IPS-20b (cell line): ENCODE data around the gene DPY19L2.
"Not testable (repeated sequence)": the region's sequence is repeated elsewhere in the genome, so short reads cannot be mapped to it uniquely, and the experiment has no call there.

ENCODE experiments used
- H3K27ac ChIP-seq: one replicate; pipeline ENCODE4 v1.5.1; 2013; ENCODE audit warnings: low read length
- H3K27me3 ChIP-seq: 2 replicates; pipeline ENCODE4 v1.6.1; 2013; ENCODE audit warnings: mild to moderate bottlenecking, low read length, inconsistent platforms; ENCODE audit not compliant: insufficient read depth
- H3K36me3 ChIP-seq: 2 replicates; pipeline ENCODE4 v1.6.1; 2013; ENCODE audit warnings: low read depth, mild to moderate bottlenecking, inconsistent platforms, low read length, moderate library complexity; ENCODE audit not compliant: insufficient read depth
- H3K4me1 ChIP-seq: 2 replicates; pipeline ENCODE4 v1.6.1; 2013; ENCODE audit warnings: mild to moderate bottlenecking, control low read depth, inconsistent platforms, low read length, moderate library complexity; ENCODE audit not compliant: insufficient read depth
- H3K4me3 ChIP-seq: 2 replicates; pipeline ENCODE4 v1.5.1; 2013; ENCODE audit warnings: mild to moderate bottlenecking, low read length, inconsistent platforms
- H3K9ac ChIP-seq: 2 replicates; pipeline ENCODE4 v1.6.1; 2013; ENCODE audit warnings: low read depth, mild to moderate bottlenecking, inconsistent platforms, low read length, moderate library complexity
- H3K9me3 ChIP-seq: 2 replicates; pipeline ENCODE4 v1.6.1; 2013; ENCODE audit warnings: mild to moderate bottlenecking, low read depth, low read length, inconsistent platforms; ENCODE audit not compliant: insufficient read depth

DPY19L2 gene

DNA sequence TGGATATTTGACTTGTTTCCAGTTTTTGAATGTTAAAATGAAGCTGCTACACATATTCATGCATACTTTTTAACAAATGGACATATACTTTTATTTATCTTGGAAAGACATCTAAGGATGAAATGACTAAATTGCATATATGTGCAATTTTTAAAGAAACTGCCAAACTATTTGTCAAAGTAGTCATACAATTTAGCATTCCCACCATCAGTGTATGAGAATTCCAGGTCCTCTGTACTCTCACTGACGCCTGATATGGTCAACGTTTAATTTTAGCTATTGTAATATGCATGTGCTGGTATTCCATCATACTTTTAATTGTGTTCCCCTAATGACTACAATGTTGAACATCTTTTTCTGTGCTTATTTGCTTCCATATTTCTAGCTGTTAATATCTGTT is 22.5 kb upstream of the DPY19L2 start:
- not testable (repeated sequence) for H3K4me3 ChIP-seq, H3K27me3 ChIP-seq, H3K36me3 ChIP-seq, H3K9me3 ChIP-seq, H3K9ac ChIP-seq, H3K4me1 ChIP-seq, H3K27ac ChIP-seq

DNA sequence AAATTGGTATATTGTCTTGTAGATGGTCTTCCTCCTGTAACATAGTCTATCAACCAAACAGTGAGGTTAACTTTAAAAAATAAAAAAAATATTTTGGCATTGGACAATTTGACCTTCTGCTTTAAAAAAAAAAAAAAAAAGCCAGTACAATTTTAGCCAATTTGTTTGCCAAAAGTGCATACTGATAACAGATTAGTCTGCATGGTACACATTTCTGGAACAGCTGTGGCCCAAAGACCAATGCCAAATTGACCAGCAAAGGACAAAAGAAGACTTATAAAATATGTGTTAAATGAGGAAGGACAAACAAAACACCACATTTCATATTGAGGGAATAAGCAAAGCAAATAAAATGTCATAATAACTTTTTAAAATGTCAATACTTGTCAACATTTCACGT is 20.8 kb upstream of the DPY19L2 start:
- H3K27me3 ChIP-seq, H3K27ac ChIP-seq, H3K4me1 ChIP-seq, H3K9ac ChIP-seq, H3K9me3 ChIP-seq, H3K36me3 ChIP-seq, H3K4me3 ChIP-seq: not testable (repeated sequence)

DNA sequence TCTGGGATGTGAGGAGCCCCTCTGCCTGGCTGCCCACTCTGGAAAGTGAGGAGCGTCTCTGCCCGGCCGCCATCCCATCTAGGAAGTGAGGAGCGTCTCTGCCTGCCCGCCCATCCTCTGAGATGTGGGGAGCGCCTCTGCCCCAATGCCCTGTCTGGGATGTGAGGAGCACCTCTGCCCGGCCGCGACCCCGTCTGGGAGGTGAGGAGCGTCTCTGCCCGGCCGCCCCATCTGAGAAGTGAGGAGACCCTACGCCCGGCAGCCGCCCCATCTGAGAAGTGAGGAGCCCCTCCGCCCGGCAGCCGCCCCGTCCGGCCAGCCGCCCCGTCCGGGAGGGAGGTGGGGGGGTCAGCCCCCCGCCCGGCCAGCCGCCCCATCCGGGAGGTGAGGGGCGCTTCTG is 18.3 kb upstream of the DPY19L2 start:
- not testable (repeated sequence) for H3K9me3 ChIP-seq, H3K27ac ChIP-seq, H3K27me3 ChIP-seq, H3K36me3 ChIP-seq, H3K9ac ChIP-seq, H3K4me3 ChIP-seq, H3K4me1 ChIP-seq

DNA sequence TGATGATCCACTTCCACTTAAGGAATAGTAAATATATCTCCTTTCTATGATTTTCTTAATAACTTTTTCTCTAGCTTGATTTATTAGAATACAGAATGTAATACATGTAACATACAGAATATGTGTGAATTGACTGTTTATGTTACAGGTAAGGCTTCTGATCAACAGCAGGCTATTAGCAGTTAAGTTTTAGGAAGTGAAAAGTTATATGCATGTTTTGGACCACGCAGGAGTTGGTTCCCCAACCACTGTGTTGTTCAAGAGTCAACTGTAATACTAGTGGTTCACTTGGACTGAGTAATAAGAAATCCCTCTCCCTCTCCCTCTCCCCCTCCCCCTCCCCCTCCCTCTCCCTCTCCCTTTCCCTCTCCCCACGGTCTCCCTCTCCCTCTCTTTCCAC is 17.5 kb upstream of the DPY19L2 start:
- not testable (repeated sequence) for H3K4me1 ChIP-seq, H3K27ac ChIP-seq, H3K36me3 ChIP-seq, H3K4me3 ChIP-seq, H3K9me3 ChIP-seq, H3K27me3 ChIP-seq, H3K9ac ChIP-seq

DNA sequence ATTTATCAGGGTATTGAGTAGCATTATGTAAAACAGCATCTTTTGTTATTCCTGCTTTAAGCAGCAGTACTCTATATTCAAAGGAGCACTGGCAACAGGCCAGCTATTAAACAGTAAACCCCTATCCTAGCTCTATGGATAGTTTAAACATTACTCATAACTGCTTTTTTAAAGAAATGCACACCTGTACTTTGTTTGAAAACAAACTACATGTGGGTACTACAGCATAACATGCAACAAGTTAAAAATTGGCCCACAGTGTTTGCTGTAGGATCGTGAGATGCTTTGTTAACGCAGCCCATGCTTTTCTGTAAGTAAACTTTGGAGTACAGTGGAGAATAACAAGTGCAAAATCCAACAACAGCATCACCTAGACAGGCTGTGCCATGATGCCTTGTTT is 14.3 kb upstream of the DPY19L2 start:
- not testable (repeated sequence) for H3K4me3 ChIP-seq, H3K9ac ChIP-seq, H3K4me1 ChIP-seq, H3K27ac ChIP-seq, H3K27me3 ChIP-seq, H3K9me3 ChIP-seq, H3K36me3 ChIP-seq

DNA sequence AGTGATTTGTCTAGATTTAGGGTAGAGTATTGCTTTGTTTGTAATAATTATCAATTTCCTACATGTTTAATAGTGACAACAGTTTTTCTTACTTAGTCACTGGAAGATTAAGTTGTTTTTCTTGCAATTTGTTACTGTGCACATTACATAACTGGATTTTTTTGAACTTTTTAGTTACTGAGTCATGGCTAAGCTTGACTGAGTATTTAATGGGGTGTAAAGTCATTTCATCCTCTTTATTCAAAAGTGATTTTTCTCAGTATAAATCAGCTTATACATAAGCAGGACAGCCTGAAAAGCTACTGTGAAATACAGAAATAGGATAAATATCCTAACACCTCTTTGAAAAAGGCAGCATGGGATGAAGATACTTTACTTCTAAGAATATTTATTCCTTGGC is 12.5 kb upstream of the DPY19L2 start:
- H3K27ac ChIP-seq, H3K9me3 ChIP-seq: not testable (repeated sequence)

DNA sequence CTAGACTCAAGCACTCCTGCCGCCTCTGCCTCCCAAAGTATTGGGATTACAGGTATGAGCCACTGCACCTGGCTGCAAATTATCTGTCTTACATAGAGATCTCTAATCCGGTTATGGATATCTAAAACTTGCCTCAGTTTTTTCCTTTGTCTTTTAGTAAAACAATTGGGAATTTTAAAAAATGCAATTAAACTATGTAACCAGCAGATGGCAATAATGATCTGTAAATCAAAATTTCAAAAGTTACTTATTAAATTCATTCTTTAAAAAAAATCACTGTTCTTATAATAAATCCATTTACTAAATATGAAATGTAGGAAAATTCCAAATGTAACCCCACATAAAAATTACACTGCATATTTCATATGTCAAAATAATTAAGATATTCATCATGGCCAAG is 4.3 kb upstream of the DPY19L2 start:
- not testable (repeated sequence) for H3K4me3 ChIP-seq, H3K27ac ChIP-seq

More for the DNA sequence above, 12.5 kb upstream of the DPY19L2 start:
- not testable (repeated sequence) for H3K4me3 ChIP-seq, H3K4me1 ChIP-seq, H3K9ac ChIP-seq, H3K36me3 ChIP-seq, H3K27me3 ChIP-seq

DNA sequence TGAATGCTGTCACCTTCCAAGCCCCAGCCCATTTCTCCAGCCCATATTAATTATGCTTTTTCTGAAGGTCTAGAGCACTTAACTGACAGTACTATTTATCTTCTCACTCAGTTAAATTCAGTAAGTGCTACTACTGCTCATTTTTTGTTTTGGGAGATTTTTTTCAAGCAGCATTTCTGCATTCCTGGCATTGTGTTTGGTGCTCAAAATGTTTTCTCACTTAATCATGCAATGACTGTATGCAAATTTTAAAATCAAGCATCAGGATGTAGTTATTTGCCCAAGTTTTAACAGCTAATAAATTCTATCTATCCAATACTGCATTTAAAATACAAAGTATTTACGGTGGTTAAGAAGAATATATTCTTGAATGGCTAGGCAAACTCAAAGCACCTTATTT is 1.6 kb upstream of the DPY19L2 start:
- not testable (repeated sequence) for H3K4me1 ChIP-seq, H3K27ac ChIP-seq, H3K9me3 ChIP-seq, H3K36me3 ChIP-seq, H3K4me3 ChIP-seq, H3K9ac ChIP-seq
- H3K27me3 ChIP-seq, result peaks cover 27% of the 10 kb centered on the region

More for the DNA sequence above, 4.3 kb upstream of the DPY19L2 start:
- H3K36me3 ChIP-seq, H3K9ac ChIP-seq, H3K9me3 ChIP-seq, H3K4me1 ChIP-seq: not testable (repeated sequence)
- H3K27me3 ChIP-seq, result peaks cover 22% of the 10 kb centered on the region

DNA sequence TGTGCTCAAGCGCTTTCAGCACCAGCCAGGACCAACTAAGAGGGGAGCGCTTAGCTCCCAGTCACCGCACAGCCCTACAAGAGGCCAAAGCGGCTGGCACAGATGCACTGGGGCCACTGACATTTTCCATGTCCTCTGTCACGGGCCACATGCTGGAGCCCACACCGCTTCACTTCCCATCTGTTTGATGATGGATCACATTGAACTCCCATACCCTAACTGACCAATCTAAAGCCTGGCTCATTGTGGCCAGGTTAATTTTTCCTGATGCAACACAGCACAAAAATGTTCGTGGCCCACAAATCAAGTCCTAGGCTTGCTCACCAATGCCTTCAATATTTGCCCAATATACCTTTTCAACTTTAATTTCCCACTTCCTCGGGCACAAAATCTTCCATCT is 1.1 kb upstream of the DPY19L2 start:
- not testable (repeated sequence) for H3K4me1 ChIP-seq, H3K36me3 ChIP-seq, H3K27ac ChIP-seq, H3K9ac ChIP-seq, H3K9me3 ChIP-seq
- peaks cover 27% of the 10 kb centered on the region for H3K27me3 ChIP-seq
- peak overlapping the region; percentile 77; the same call in 1 of the 2 replicates for H3K4me3 ChIP-seq

DNA sequence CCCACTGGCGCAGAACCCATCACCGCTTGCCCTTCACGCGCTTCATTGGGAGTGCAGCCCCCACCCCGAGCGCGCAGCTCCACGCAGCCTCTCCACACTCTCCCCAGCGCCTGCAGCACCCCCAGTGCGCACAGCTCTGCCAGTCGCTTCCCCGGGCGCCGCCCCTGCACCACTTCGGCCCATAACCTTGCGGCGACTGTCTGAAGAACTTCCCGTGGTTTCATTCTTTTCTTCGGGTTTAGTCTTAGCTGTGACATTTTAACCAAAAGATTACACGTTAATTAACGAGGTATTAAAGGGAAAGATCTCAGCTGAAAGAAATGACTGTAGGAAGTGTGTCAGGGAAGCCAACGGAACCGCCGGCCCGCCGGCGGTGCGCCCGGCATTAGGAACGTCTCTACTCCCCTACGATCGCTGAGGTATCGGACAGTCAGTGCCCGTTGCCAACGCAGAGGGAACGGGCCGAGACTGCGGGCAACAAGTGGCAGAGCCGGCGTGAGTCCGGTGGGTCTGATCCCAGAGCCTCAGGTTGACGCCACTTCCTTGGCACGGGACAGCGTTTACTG is 590 bp upstream of the DPY19L2 start:
- H3K27ac ChIP-seq, H3K36me3 ChIP-seq, H3K4me1 ChIP-seq, H3K9me3 ChIP-seq: not testable (repeated sequence)
- Histone ChIP-seq H3K9ac (peak overlapping the region; percentile 72; the same call in 1 of the 2 replicates), H3K27me3 (peaks cover 27% of the 10 kb centered on the region), H3K4me3 (peak overlapping the region; percentile 77)

DNA sequence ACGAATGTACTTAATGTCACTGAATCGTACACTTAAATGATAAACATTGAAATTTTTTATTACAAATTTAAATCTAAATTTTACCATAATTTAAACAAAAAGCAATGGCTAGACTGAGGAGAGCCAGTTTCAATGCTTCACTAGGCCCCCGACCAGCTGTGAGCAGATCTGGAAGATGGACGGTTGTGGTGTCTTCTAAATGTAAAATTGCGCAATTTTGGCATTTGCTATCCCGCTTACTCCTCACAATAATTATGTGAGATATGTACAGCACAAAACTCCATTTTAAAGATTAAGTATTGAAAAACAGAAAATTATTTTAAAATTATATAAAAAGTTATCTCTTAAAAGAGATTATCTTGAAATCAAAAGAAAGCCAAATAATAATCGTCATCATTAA is 5.3 kb downstream of the DPY19L2 start:
- H3K27ac ChIP-seq, H3K4me1 ChIP-seq, H3K27me3 ChIP-seq, H3K36me3 ChIP-seq, H3K9me3 ChIP-seq, H3K9ac ChIP-seq, H3K4me3 ChIP-seq: not testable (repeated sequence)

DNA sequence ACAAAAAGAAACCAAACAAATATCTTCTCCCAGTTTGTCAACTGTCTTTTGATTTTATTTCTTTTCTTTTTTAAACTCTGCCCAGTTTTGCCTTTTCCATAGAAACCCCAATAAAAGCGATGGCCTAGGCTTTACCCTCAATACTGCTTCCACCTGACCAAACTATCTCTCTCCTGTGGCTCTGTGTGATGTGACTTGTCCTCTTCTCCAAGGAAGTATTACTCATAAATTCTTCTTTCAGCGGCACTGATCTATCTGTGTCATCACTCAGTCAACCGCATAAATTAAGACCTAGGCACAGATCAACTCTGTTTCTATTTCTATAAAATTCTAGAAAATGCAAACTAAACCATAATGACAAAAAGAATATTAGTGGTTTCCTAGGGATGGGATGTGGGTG is 9.8 kb downstream of the DPY19L2 start:
- not testable (repeated sequence) for H3K9me3 ChIP-seq, H3K4me3 ChIP-seq, H3K4me1 ChIP-seq, H3K36me3 ChIP-seq, H3K27ac ChIP-seq, H3K9ac ChIP-seq, H3K27me3 ChIP-seq

DNA sequence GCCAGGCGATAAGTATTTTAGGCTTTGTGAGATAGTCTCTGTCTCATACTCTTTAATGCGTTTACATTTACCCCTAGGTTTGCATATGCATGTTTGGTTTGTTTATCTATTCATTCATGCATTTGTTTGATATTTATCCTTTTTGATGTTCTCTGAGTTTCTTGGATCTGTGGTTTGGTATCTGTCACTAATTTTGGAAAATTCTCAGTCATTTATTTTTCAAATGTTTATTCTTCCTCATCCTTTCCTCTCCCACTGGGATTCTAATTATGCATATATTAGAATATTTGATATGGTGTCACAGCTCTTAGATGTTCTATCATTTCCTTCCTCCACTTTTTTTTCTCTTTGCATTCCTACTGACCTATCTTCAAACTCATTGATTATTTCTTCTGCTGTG is 11.9 kb downstream of the DPY19L2 start:
- not testable (repeated sequence) for H3K4me3 ChIP-seq, H3K9ac ChIP-seq, H3K27ac ChIP-seq, H3K27me3 ChIP-seq, H3K9me3 ChIP-seq, H3K4me1 ChIP-seq, H3K36me3 ChIP-seq
